IMR-90 (cell line): ENCODE data around the gene NUP210. TPM values are rescaled to one million over a fixed set of nuclear protein-coding genes. Genes with fewer than 3 reads are reported as not detected.

Experiments
- ATAC-seq: fragments of 200-7000 bp; cut with Tn5 transposase; 2 replicates; pipeline ENCODE4 v1.9.1; 2020; ENCODE audit warnings: low read depth, mild to moderate bottlenecking, moderate library complexity
- BruUV-seq: library from RNA; stranded (reverse); fragments of 400-500 nt; replicated peaks from 2 replicates; lab custom pipeline; 2021; lab: Mats Ljungman, UMichigan
- CTCF ChIA-PET: fragments of 300-600 bp; formaldehyde crosslinking; extraction: SDS; loops from one replicate; lab custom pipeline; 2021; ENCODE audit warnings: antibody characterized with exemption; lab: Yijun Ruan, JAX
- POLR2A ChIA-PET: fragments of 300-600 bp; sonication (Branson Sonifier 250); formaldehyde crosslinking; loops from one replicate; lab custom pipeline; 2022; ENCODE audit warnings: antibody characterized with exemption; ENCODE audit not compliant: unreplicated experiment; lab: Charles Lee
- DNase-seq: peaks from one replicate; pipeline ENCODE4 v3.0.0; 2013
- H2AFZ ChIP-seq: replicated peaks from 2 replicates; pipeline ENCODE3; 2013; ENCODE audit warnings: low read length, mild to moderate bottlenecking; ENCODE audit not compliant: poor library complexity
- H2AK5ac ChIP-seq: 2 replicates; pipeline ENCODE4 v1.6.1; 2013; ENCODE audit warnings: low read depth, low read length, inconsistent platforms
- H2AK9ac ChIP-seq: replicated peaks from 2 replicates; pipeline ENCODE3; 2013; ENCODE audit warnings: mild to moderate bottlenecking, low read depth, low read length, moderate library complexity; ENCODE audit not compliant: poor library complexity
- H2BK120ac ChIP-seq: 2 replicates; pipeline ENCODE4 v1.6.1; 2013; ENCODE audit warnings: low read depth, low read length, inconsistent platforms
- H2BK15ac ChIP-seq: 3 replicates; pipeline ENCODE4 v1.6.1; 2013; ENCODE audit warnings: low read depth, low read length, inconsistent platforms
- H2BK20ac ChIP-seq: 2 replicates; pipeline ENCODE4 v1.6.1; 2013; ENCODE audit warnings: low read depth, mild to moderate bottlenecking, inconsistent platforms, low read length, moderate library complexity
- H2BK5ac ChIP-seq: 2 replicates; pipeline ENCODE4 v1.6.1; 2013; ENCODE audit warnings: mild to moderate bottlenecking, low read depth, low read length, inconsistent platforms; ENCODE audit not compliant: poor library complexity, severe bottlenecking
- H3K14ac ChIP-seq: replicated peaks from 2 replicates; pipeline ENCODE4 v1.6.1; 2013; ENCODE audit warnings: low read depth, low read length, inconsistent platforms
- H3K18ac ChIP-seq: 2 replicates; pipeline ENCODE4 v1.6.1; 2013; ENCODE audit warnings: low read depth, low read length, control low read depth
- H3K23ac ChIP-seq: 2 replicates; pipeline ENCODE4 v1.6.1; 2013; ENCODE audit warnings: low read depth, low read length, inconsistent platforms
- H3K27ac ChIP-seq: 2 replicates; pipeline ENCODE4 v1.5.1; 2013; ENCODE audit warnings: mild to moderate bottlenecking, control low read depth, low read length; ENCODE audit not compliant: insufficient read depth
- H3K27me3 ChIP-seq: 2 replicates; pipeline ENCODE4 v1.6.1; 2013; ENCODE audit warnings: low read length; ENCODE audit not compliant: control insufficient read depth, insufficient read depth
- H3K36me3 ChIP-seq: 2 replicates; pipeline ENCODE4 v1.6.1; 2013; ENCODE audit warnings: low read length, mixed read lengths; ENCODE audit not compliant: control insufficient read depth, insufficient read depth
- H3K4ac ChIP-seq: 2 replicates; pipeline ENCODE4 v1.6.1; 2013; ENCODE audit warnings: low read depth, low read length, inconsistent platforms
- H3K4me1 ChIP-seq: 2 replicates; pipeline ENCODE4 v1.6.1; 2013; ENCODE audit warnings: low read length, mixed read lengths; ENCODE audit not compliant: control insufficient read depth, insufficient read depth
- H3K4me2 ChIP-seq: 2 replicates; pipeline ENCODE4 v1.6.1; 2013; ENCODE audit warnings: low read depth, mild to moderate bottlenecking, control low read depth, low read length, moderate library complexity
- H3K4me3 ChIP-seq: 2 replicates; pipeline ENCODE4 v1.5.1; 2013; ENCODE audit warnings: low read depth, mild to moderate bottlenecking, control low read depth, low read length, moderate library complexity; ENCODE audit not compliant: insufficient read depth
- H3K56ac ChIP-seq: 2 replicates; pipeline ENCODE4 v1.6.1; 2013; ENCODE audit warnings: low read length, inconsistent platforms; ENCODE audit not compliant: insufficient read depth; ENCODE audit errors: extremely low read depth
- H3K79me1 ChIP-seq, 2 experiments: 2 replicates each; pipeline ENCODE4 v1.6.1; 2013; ENCODE audit warnings: low read length in 2 of 2, inconsistent platforms in 1 of 2, low read depth in 1 of 2
- H3K9ac ChIP-seq: 2 replicates; pipeline ENCODE4 v1.6.1; 2013; ENCODE audit warnings: low read depth, low read length, control low read depth
- H3K9me1 ChIP-seq: 2 replicates; pipeline ENCODE4 v1.6.1; 2013; ENCODE audit warnings: low read length, inconsistent platforms; ENCODE audit not compliant: insufficient read depth
- H3K9me3 ChIP-seq: 2 replicates; pipeline ENCODE4 v1.6.1; 2013; ENCODE audit warnings: low read length; ENCODE audit not compliant: control insufficient read depth, insufficient read depth
- H4K20me1 ChIP-seq: 2 replicates; pipeline ENCODE4 v1.6.1; 2013; ENCODE audit warnings: low read length, inconsistent platforms; ENCODE audit not compliant: insufficient read depth
- H4K5ac ChIP-seq: 2 replicates; pipeline ENCODE4 v1.6.1; 2013; ENCODE audit warnings: mild to moderate bottlenecking, low read depth, low read length, control low read depth
- H4K8ac ChIP-seq, 2 experiments: 2 replicates each; pipeline ENCODE4 v1.6.1; 2013; ENCODE audit warnings: low read depth in 2 of 2, low read length in 2 of 2, control low read depth in 1 of 2, inconsistent platforms in 1 of 2
- H4K91ac ChIP-seq: 2 replicates; pipeline ENCODE4 v1.6.1; 2013; ENCODE audit warnings: low read depth, low read length, inconsistent platforms; ENCODE audit not compliant: insufficient read depth
- BHLHE40 ChIP-seq: fragments of 150-350 bp; IDR thresholded peaks from 2 replicates; pipeline ENCODE4 v1.6.1; 2016; ENCODE audit warnings: mild to moderate bottlenecking, low read depth, low read length
- CEBPB ChIP-seq: IDR thresholded peaks from 2 replicates; pipeline ENCODE4 v1.6.1; 2012; ENCODE audit warnings: low read depth, low read length, improper control_type of control experiment
- MAFK ChIP-seq: IDR thresholded peaks from 2 replicates; pipeline ENCODE4 v1.6.1; 2012; ENCODE audit warnings: low read depth, low read length, improper control_type of control experiment
- MAZ ChIP-seq: IDR thresholded peaks from 2 replicates; pipeline ENCODE4 v1.6.1; 2012; ENCODE audit warnings: low read depth, mild to moderate bottlenecking, low read length, improper control_type of control experiment, moderate library complexity, borderline replicate concordance
- MXI1 ChIP-seq: IDR thresholded peaks from 2 replicates; pipeline ENCODE4 v1.6.1; 2012; ENCODE audit warnings: low read depth, mild to moderate bottlenecking, low read length, moderate library complexity, borderline replicate concordance
- NFE2L2 ChIP-seq: fragments of 150-350 bp; IDR thresholded peaks from 2 replicates; pipeline ENCODE4 v1.6.1; 2016; ENCODE audit warnings: low read depth, mild to moderate bottlenecking, low read length
- POLR2A ChIP-seq: IDR thresholded peaks from 2 replicates; pipeline ENCODE4 v1.6.1; 2012; ENCODE audit warnings: mild to moderate bottlenecking, low read depth, low read length
- RCOR1 ChIP-seq: IDR thresholded peaks from 2 replicates; pipeline ENCODE4 v1.6.1; 2012; ENCODE audit warnings: mild to moderate bottlenecking, low read length, improper control_type of control experiment; ENCODE audit not compliant: insufficient replicate concordance
- RFX5 ChIP-seq: IDR thresholded peaks from 2 replicates; pipeline ENCODE4 v1.8.0; 2012; ENCODE audit warnings: low read depth, mild to moderate bottlenecking, low read length, moderate library complexity
- SMC3 ChIP-seq: fragments of 150-350 bp; IDR thresholded peaks from 2 replicates; pipeline ENCODE4 v1.6.1; 2016; ENCODE audit warnings: low read depth, mild to moderate bottlenecking, antibody characterized with exemption, low read length, moderate library complexity
- WGBS, 2 experiments: methylation state at CpG; one replicate each; pipeline versions ENCODE4 v1.1.5 to v1.1.7; 2013; ENCODE audit warnings: missing lambda C conversion rate in 2 of 2; ENCODE audit not compliant: insufficient read length in 1 of 2; ENCODE audit errors: extremely low coverage in 2 of 2; 5-methylcytosine and 5-hydroxymethylcytosine counted together
- dilution Hi-C: fragments of 300-500 bp; cut with HindIII; formaldehyde crosslinking; loops from one replicate; pipeline ENCODE4 v1.14.3; 2018; ENCODE audit warnings: low sequenced_read_pairs; ENCODE audit not compliant: unreplicated experiment
- in situ Hi-C: fragments of 300-500 bp; cut with MboI; formaldehyde crosslinking; loops from 3 replicates; pipeline ENCODE4 v1.14.3; 2019; ENCODE audit warnings: low sequenced_read_pairs, inconsistent platforms, mixed read lengths
- intact Hi-C: fragments of 100-400 bp; cut with micrococcal nuclease; formaldehyde crosslinking; loops from 2 replicates; pipeline ENCODE4 v1.10.0; 2022
- polyA plus RNA-seq, 3 experiments: library from polyadenylated mRNA; depleted of rRNA; stranded (reverse); fragments of >200 nt; gene quantifications; 2 replicates each; pipeline ENCODE4 v1.2.3, GENCODE V29; 2012; ENCODE audit warnings: low replicate concordance in 1 of 3
- total RNA-seq: library from RNA; depleted of rRNA; stranded (reverse); fragments of >200 nt; gene quantifications from 2 replicates; pipeline ENCODE4 v1.2.3, GENCODE V29; 2012
- TF ChIP-seq, protein P1 (sequence below): fragments of 150-350 bp; IDR thresholded peaks from 2 replicates; pipeline ENCODE4 v1.6.1; 2016; ENCODE audit warnings: low read depth, mild to moderate bottlenecking, low read length, moderate library complexity, borderline replicate concordance
- TF ChIP-seq, protein P2 (sequence below): conservative IDR thresholded peaks from 2 replicates; pipeline ENCODE4 v1.5.1; 2012; ENCODE audit warnings: mild to moderate bottlenecking, low read depth, low read length, improper control_type of control experiment

NUP210 gene
- total and polyA plus RNA-seq, 2 of the 4 experiments (the other 2 are of a cell fraction): under 0.01 to 0.03 TPM

GRCh38 chr3:13362551-13362950 lies 57.6 kb downstream of the NUP210 start:
- no peak overlapping the region for H4K5ac ChIP-seq
- H3K9ac ChIP-seq: no peak overlapping the region
- H3K4me1 ChIP-seq: peaks cover 2% of the 10 kb centered on the region; the same call in 1 of the 2 replicates
- H3K79me1 ChIP-seq: no peaks in the 10 kb centered on the region
- DNase-seq: no peak
- H3K23ac ChIP-seq: no peak overlapping the region
- H3K27me3 ChIP-seq: peaks cover 15% of the 10 kb centered on the region; the same call in 1 of the 2 replicates
- no TSS peak for BruUV-seq
- ChIA-PET CTCF (no interaction called here), POLR2A (no interaction called here)
- in situ Hi-C loops: no loop called here
- H4K8ac ChIP-seq: no peak overlapping the region
- no peak overlapping the region for H3K4ac ChIP-seq
- no peak overlapping the region for H3K56ac ChIP-seq
- no peak overlapping the region for H3K27ac ChIP-seq
- H2BK15ac ChIP-seq: no peak overlapping the region
- H2BK5ac ChIP-seq: no peak overlapping the region
- H3K4me2 ChIP-seq: no peak overlapping the region
- ATAC-seq: no peak
- no peak overlapping the region for H2AFZ ChIP-seq
- H3K9me1 ChIP-seq: no peaks in the 10 kb centered on the region; the same call in 1 of the 2 replicates
- no peak overlapping the region for H2BK20ac ChIP-seq
- no peaks in the 10 kb centered on the region for H3K36me3 ChIP-seq
- no peak for TF ChIP-seq RCOR1
- no peak for TF ChIP-seq NFE2L2
- TF ChIP-seq, protein P1, sequence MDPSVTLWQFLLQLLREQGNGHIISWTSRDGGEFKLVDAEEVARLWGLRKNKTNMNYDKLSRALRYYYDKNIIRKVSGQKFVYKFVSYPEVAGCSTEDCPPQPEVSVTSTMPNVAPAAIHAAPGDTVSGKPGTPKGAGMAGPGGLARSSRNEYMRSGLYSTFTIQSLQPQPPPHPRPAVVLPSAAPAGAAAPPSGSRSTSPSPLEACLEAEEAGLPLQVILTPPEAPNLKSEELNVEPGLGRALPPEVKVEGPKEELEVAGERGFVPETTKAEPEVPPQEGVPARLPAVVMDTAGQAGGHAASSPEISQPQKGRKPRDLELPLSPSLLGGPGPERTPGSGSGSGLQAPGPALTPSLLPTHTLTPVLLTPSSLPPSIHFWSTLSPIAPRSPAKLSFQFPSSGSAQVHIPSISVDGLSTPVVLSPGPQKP: no peak
- TF ChIP-seq MAFK: no peak
- no peak for TF ChIP-seq CEBPB
- TF ChIP-seq, protein P2, sequence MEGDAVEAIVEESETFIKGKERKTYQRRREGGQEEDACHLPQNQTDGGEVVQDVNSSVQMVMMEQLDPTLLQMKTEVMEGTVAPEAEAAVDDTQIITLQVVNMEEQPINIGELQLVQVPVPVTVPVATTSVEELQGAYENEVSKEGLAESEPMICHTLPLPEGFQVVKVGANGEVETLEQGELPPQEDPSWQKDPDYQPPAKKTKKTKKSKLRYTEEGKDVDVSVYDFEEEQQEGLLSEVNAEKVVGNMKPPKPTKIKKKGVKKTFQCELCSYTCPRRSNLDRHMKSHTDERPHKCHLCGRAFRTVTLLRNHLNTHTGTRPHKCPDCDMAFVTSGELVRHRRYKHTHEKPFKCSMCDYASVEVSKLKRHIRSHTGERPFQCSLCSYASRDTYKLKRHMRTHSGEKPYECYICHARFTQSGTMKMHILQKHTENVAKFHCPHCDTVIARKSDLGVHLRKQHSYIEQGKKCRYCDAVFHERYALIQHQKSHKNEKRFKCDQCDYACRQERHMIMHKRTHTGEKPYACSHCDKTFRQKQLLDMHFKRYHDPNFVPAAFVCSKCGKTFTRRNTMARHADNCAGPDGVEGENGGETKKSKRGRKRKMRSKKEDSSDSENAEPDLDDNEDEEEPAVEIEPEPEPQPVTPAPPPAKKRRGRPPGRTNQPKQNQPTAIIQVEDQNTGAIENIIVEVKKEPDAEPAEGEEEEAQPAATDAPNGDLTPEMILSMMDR: no peak
- no peak for TF ChIP-seq MXI1
- TF ChIP-seq SMC3: no peak
- no peak for TF ChIP-seq BHLHE40
- TF ChIP-seq MAZ: no peak
- TF ChIP-seq RFX5: no peak
- no peak for TF ChIP-seq POLR2A
- no peak overlapping the region for H2AK9ac ChIP-seq
- H3K14ac ChIP-seq: no peak overlapping the region
- H2AK5ac ChIP-seq: no peak overlapping the region
- no peak overlapping the region for H3K18ac ChIP-seq
- H3K4me3 ChIP-seq: no peak overlapping the region
- no peak overlapping the region for H2BK120ac ChIP-seq
- no peaks in the 10 kb centered on the region for H4K20me1 ChIP-seq
- no peak overlapping the region for H4K91ac ChIP-seq
- intact Hi-C loops: no loop called here
- 88% methylated on average over 4 of the region's 8 CpGs; no CpG with 5 or more reads in 1 of the 2 experiments for WGBS, 2 experiments
- dilution Hi-C loops: no loop called here
- H3K9me3 ChIP-seq: no peaks in the 10 kb centered on the region
